Thyroid gland (tissue), 4 donors: ENCODE measurements around the gene DUSP10. TPM values are rescaled to one million over a fixed set of nuclear protein-coding genes. Genes with fewer than 3 reads are reported as not detected.

ENCODE experiments used
- DNase-seq, 2 donors: peaks; one replicate each; pipeline ENCODE4 v3.0.0-alpha.2; 2019
- H3K27ac ChIP-seq, 3 donors: fragments of 200-600 bp; sonication (generic); 1 replicate in 2 of 3; 2 replicates in 1 of 3; pipeline ENCODE4 v1.5.1; 2016 to 2019; ENCODE audit warnings: mild to moderate bottlenecking in 1 of 3, moderate library complexity in 1 of 3
- H3K27me3 ChIP-seq: fragments of 200-600 bp; sonication (generic); one replicate; pipeline ENCODE4 v1.5.1; 2019
- H3K36me3 ChIP-seq, 2 donors: fragments of 200-600 bp; sonication (generic); one replicate each; pipeline ENCODE4 v1.5.1; 2016 to 2019
- H3K4me1 ChIP-seq, 2 donors: fragments of 200-600 bp; sonication (generic); one replicate each; pipeline ENCODE4 v1.5.1; 2017 to 2019
- H3K4me3 ChIP-seq, 3 donors: fragments of 200-600 bp; sonication (generic); replicated peaks in 1 of 3; 1 replicate in 2 of 3; 2 replicates in 1 of 3; pipeline ENCODE4 v1.5.1; 2016; ENCODE audit warnings: mild to moderate bottlenecking in 1 of 3
- H3K9me3 ChIP-seq: fragments of 200-600 bp; sonication (generic); one replicate; pipeline ENCODE4 v1.5.1; 2017
- POLR2A ChIP-seq, 2 donors: fragments of 450-650 bp; IDR thresholded peaks; one replicate each; pipeline ENCODE4 v1.6.1; 2017; ENCODE audit warnings: antibody characterized with exemption in 2 of 2, mild to moderate bottlenecking in 2 of 2, moderate library complexity in 1 of 2
- WGBS, 2 donors: methylation state at CpG; one replicate each; pipeline ENCODE4 v1.1.5; 2017; 5-methylcytosine and 5-hydroxymethylcytosine counted together
- intact Hi-C: fragments of 100-400 bp; cut with DNase I; formaldehyde crosslinking; loops from one replicate; pipeline ENCODE4 v1.15.1; 2023
- total RNA-seq, 4 donors: library from RNA; depleted of rRNA; stranded (reverse); fragments of >200 nt; gene quantifications; one replicate each; pipeline ENCODE4 v1.2.3, GENCODE V29; 2016
- TF ChIP-seq, protein P1 (sequence below), 6 experiments: fragments of 200-600 bp in 3 of 6; fragments of 450-650 bp in 3 of 6; sonication (generic) in 3 of 6; IDR thresholded peaks; one replicate each; pipeline ENCODE4 v1.5.1; 2016 to 2019; ENCODE audit warnings: antibody characterized with exemption in 6 of 6, mild to moderate bottlenecking in 2 of 6, inconsistent platforms in 1 of 6, moderate library complexity in 1 of 6

Gene DUSP10
- total RNA-seq, 4 donors from 2014 or later, result 7.2 to 13.8 (median 8.6) TPM

DNA sequence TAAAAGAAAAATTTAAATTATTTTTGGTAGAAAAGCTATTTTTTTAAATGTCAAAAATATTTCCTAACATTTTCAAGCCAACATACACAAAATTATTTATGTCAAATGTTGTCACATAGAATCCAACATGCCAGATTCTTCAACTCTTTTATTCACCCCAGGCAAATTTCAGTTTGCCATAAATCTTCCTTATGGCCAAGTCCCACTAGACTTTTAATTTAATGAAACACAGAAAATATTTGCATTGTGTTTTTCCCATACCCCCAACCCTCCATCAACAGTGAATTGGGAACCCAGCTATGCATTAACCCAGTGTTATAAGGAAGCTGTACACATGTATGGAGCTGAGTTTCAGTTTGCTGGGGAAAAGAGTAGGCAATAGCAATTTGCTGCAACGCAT lies 41.4 kb downstream of the DUSP10 start:
- Histone ChIP-seq H3K36me3 (no peaks in the 10 kb centered on the region), H3K27ac (no peak overlapping the region), H3K4me3 (no peak overlapping the region), H3K9me3 (no peaks in the 10 kb centered on the region), H3K4me1 (peaks cover 7 to 9% of the 10 kb centered on the region in 2 donors), H3K27me3 (no peaks in the 10 kb centered on the region)
- no peak for DNase-seq
- TF ChIP-seq, protein P1, sequence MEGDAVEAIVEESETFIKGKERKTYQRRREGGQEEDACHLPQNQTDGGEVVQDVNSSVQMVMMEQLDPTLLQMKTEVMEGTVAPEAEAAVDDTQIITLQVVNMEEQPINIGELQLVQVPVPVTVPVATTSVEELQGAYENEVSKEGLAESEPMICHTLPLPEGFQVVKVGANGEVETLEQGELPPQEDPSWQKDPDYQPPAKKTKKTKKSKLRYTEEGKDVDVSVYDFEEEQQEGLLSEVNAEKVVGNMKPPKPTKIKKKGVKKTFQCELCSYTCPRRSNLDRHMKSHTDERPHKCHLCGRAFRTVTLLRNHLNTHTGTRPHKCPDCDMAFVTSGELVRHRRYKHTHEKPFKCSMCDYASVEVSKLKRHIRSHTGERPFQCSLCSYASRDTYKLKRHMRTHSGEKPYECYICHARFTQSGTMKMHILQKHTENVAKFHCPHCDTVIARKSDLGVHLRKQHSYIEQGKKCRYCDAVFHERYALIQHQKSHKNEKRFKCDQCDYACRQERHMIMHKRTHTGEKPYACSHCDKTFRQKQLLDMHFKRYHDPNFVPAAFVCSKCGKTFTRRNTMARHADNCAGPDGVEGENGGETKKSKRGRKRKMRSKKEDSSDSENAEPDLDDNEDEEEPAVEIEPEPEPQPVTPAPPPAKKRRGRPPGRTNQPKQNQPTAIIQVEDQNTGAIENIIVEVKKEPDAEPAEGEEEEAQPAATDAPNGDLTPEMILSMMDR (IDR thresholded peaks at IDR 0.05), result no peak
- no peak for TF ChIP-seq POLR2A (IDR thresholded peaks at IDR 0.05)
- 95 to 100% methylated on average over 1 of the region's 1 CpG for WGBS, 2 donors
- intact Hi-C loops, result no loop called here

DNA sequence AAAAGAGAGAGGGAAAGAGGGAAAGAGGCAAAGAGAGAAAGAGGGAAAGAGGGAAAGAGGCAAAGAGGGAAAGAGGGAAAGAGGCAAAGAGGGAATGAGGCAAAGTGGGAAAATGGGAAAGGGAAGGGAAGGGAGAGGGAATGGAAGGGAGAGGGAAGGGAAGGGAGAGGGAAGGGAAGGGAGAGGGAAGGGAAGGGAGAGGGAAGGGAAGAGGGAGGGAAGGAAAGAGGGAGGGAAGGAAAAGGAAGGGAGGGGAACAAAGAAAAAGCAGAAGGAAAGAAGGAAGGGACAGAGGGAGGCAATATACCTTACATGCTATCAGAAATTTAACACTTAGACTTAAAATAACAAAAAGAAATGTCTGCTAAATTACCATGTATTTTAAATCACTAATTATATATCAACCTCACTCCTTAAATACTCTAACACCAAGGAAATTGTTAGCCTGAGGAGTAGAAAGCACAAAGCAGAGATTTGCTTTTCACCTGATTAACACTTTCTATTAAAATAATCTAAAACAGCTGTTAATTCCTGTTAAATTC lies 41.8 kb downstream of the DUSP10 start:
- Histone ChIP-seq H3K36me3 (no peaks in the 10 kb centered on the region), H3K4me3 (no peak overlapping the region), H3K4me1 (peaks cover 7 to 11% of the 10 kb centered on the region in 2 donors), H3K27ac (no peak overlapping the region), H3K27me3 (no peaks in the 10 kb centered on the region), H3K9me3 (no peaks in the 10 kb centered on the region)
- TF ChIP-seq, protein P1 (IDR thresholded peaks at IDR 0.05), result no peak
- no peak for TF ChIP-seq POLR2A (IDR thresholded peaks at IDR 0.05)
- intact Hi-C loops, result no loop called here
- DNase-seq, result no peak

- H3K27ac ChIP-seq, result no peak overlapping the region
- DNase-seq, result no peak
- WGBS, 2 donors, result 97 to 100% methylated on average over 1 of the region's 1 CpG
- no peaks in the 10 kb centered on the region for H3K36me3 ChIP-seq
- no peaks in the 10 kb centered on the region for H3K27me3 ChIP-seq
- intact Hi-C loops, result no loop called here
- no peak for TF ChIP-seq POLR2A (IDR thresholded peaks at IDR 0.05)
- TF ChIP-seq, protein P1 (IDR thresholded peaks at IDR 0.05), result no peak
- no peak overlapping the region for H3K4me3 ChIP-seq
- peaks cover 7 to 16% of the 10 kb centered on the region in 2 donors for H3K4me1 ChIP-seq
- H3K9me3 ChIP-seq, result no peaks in the 10 kb centered on the region
Observed at GRCh38 chr1:221699577-221699976, 42.3 kb downstream of the DUSP10 start.

DNA sequence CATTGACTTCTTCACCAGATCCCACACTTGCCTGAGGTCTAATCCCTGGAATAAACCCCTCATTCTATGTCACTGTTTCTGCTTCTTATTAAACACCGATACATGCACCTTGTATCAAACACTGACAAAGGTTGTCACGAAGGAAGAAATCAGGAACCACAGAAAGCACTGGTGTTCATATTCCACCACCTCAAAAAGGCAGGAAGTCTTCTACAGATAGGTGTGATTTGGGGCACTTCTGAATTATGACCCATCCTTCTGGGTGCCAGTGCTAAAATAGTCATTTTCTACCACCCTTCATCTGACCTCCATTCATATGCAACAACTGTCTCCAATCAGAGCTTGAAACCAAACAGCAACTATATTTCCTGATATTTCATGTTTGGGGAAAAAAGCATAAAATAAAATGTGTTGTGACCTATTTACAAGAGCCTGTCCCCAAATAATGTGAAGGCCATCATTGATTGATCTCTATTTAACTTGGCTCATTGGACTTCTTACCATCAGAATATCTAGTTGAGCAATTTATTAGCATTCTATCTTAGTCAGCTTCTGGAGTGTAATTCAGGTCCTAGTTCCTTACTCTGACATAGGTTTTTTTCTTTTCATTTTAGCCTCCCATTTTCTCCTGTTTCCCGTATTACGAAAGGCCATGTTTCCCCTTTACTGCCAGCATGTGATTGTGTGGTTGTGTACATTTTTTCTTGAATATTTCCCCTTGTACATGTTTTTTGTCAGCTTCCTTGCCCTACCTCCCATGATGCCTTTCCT lies 43.1 kb downstream of the DUSP10 start:
- intact Hi-C loops, result no loop called here
- Histone ChIP-seq H3K27me3 (no peaks in the 10 kb centered on the region), H3K4me1 (peaks cover 7 to 16% of the 10 kb centered on the region in 2 donors), H3K9me3 (no peaks in the 10 kb centered on the region), H3K36me3 (no peaks in the 10 kb centered on the region), H3K27ac (no peak overlapping the region), H3K4me3 (no peak overlapping the region)
- TF ChIP-seq POLR2A (IDR thresholded peaks at IDR 0.05), result no peak
- TF ChIP-seq, protein P1 (IDR thresholded peaks at IDR 0.05), result no peak
- 89 to 94% methylated on average over 4 of the region's 4 CpGs for WGBS, 2 donors
- DNase-seq, result no peak

GRCh38 chr1:221697923-221698425 lies 43.9 kb downstream of the DUSP10 start:
- Histone ChIP-seq H3K36me3 (no peaks in the 10 kb centered on the region), H3K27me3 (no peaks in the 10 kb centered on the region), H3K4me3 (no peak overlapping the region), H3K4me1 (peaks cover 7 to 16% of the 10 kb centered on the region in 2 donors), H3K9me3 (no peaks in the 10 kb centered on the region), H3K27ac (no peak overlapping the region)
- intact Hi-C loops, result no loop called here
- WGBS, 2 donors, result 74 to 85% methylated on average over 3 of the region's 3 CpGs
- DNase-seq, result no peak
- no peak for TF ChIP-seq POLR2A (IDR thresholded peaks at IDR 0.05)
- TF ChIP-seq, protein P1 (IDR thresholded peaks at IDR 0.05), result no peak
